ENCODE results near the gene RHCG.
"Not testable (repeated sequence)": the region's sequence is repeated elsewhere in the genome, so short reads cannot be mapped to it uniquely, and the experiment has no call there.

RHCG gene

DNA sequence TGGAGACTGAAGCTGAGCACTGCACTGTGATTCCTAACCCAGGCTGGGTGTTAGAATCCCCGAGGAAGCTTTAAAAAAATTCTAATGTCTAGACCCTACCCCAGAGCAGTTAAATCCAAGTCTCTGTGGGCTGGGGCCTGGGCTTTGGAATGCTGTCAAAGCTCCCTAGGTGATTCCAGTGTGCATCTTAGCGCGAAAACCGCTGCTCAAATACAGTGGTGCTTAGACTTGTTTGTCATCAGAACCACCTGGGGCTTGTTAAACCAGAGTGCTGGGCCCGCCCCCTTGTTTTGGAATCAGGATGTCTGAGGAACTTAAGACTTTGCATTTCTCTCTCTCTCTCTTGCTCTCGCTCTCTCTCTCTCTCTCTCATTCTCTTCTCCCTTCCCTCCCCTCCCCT lies 20.7 kb downstream of the RHCG start:
- Histone ChIP-seq H3K9me3 (ENCODE audit: severe bottlenecking) (no peaks in the 10 kb centered on the region), H3K27me3 (ENCODE audit: insufficient read depth, poor library complexity, severe bottlenecking) (no peaks in the 10 kb centered on the region), H3K27ac (ENCODE audit: poor library complexity, severe bottlenecking) (no peak overlapping the region), H3K36me3 (ENCODE audit: low read depth) (no peaks in the 10 kb centered on the region), H3K4me1 (ENCODE audit: insufficient read depth, poor library complexity, severe bottlenecking) (no peaks in the 10 kb centered on the region), H3K4me3 (ENCODE audit: severe bottlenecking) (no peak overlapping the region)
- TF ChIP-seq, protein P1, sequence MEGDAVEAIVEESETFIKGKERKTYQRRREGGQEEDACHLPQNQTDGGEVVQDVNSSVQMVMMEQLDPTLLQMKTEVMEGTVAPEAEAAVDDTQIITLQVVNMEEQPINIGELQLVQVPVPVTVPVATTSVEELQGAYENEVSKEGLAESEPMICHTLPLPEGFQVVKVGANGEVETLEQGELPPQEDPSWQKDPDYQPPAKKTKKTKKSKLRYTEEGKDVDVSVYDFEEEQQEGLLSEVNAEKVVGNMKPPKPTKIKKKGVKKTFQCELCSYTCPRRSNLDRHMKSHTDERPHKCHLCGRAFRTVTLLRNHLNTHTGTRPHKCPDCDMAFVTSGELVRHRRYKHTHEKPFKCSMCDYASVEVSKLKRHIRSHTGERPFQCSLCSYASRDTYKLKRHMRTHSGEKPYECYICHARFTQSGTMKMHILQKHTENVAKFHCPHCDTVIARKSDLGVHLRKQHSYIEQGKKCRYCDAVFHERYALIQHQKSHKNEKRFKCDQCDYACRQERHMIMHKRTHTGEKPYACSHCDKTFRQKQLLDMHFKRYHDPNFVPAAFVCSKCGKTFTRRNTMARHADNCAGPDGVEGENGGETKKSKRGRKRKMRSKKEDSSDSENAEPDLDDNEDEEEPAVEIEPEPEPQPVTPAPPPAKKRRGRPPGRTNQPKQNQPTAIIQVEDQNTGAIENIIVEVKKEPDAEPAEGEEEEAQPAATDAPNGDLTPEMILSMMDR (IDR thresholded peaks at IDR 0.05; ENCODE audit: poor library complexity, severe bottlenecking): no peak
- no peak for ATAC-seq (ENCODE audit: low read depth)
- no peak for DNase-seq (ENCODE audit: low spot score)

DNA sequence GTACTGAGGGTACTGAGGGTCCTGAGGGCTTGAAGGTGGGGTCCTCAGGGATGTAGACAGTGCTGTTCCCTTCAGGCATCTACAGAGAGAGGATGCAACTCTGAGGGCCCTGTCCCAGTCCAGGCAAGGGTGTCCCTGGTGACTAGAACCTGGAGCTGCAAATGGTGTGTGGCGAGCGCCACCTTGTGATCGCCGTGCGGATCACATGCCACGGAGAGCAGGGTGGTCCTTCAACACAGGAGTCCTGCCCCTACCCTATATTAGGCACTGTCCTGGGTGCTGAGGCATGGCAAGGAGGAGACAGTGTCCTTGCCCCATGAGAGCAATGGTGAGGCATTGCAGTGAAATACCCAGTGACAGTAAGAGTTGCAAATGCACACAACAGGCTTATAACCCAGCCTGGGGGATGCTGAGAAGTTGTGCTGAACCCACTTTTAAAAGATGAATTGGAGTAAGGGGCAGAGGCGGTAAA lies 23.6 kb downstream of the RHCG start:
- TF ChIP-seq, protein P1 (IDR thresholded peaks at IDR 0.05; ENCODE audit: poor library complexity, severe bottlenecking): peak; percentile 96
- no peaks in the 10 kb centered on the region for H3K9me3 ChIP-seq (ENCODE audit: severe bottlenecking)
- no peak for DNase-seq (ENCODE audit: low spot score)
- H3K27ac ChIP-seq (ENCODE audit: poor library complexity, severe bottlenecking): no peak overlapping the region
- no peaks in the 10 kb centered on the region for H3K27me3 ChIP-seq (ENCODE audit: insufficient read depth, poor library complexity, severe bottlenecking)
- H3K4me1 ChIP-seq (ENCODE audit: insufficient read depth, poor library complexity, severe bottlenecking): peaks cover 12% of the 10 kb centered on the region
- peak; percentile 70 for ATAC-seq (ENCODE audit: low read depth)
- no peak overlapping the region for H3K4me3 ChIP-seq (ENCODE audit: severe bottlenecking)
- no peaks in the 10 kb centered on the region for H3K36me3 ChIP-seq (ENCODE audit: low read depth)

DNA sequence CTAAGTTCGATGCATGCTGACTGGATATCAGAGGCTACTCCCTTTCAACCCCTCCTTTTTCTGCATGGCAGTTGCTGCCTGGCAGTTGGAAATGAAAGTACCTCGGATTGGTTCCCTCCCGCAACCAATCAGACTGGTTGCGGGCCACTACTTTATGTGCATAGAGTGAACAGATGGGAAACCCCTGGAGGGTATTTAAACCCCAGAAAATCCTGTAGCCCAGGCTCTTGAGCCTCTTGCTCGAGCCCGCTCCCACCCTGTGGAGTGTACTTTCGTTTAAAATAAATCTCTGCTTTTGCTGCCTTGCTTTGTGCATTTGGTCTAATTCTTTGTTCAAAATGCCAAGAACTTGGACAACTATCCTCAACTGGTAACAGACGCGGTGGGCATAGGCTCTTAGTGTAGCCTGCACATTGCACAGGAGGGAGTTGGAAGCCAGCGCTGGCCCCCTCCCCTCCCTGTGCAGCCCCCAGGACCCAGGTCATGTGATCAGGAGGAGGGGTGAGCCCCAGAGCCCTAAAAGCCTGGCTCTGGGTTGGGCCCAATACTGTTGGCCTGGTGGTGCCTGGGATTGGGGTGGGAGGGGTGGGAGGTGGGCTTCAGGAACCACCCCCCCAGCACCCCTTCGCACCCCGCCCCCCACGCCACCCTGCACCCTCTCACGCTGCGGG lies 26.8 kb downstream of the RHCG start:
- Histone ChIP-seq H3K27me3 (ENCODE audit: insufficient read depth, poor library complexity, severe bottlenecking) (no peaks in the 10 kb centered on the region), H3K4me1 (ENCODE audit: insufficient read depth, poor library complexity, severe bottlenecking) (peaks cover 12% of the 10 kb centered on the region), H3K27ac (ENCODE audit: poor library complexity, severe bottlenecking) (peak overlapping the region; percentile 31), H3K9me3 (ENCODE audit: severe bottlenecking) (no peaks in the 10 kb centered on the region), H3K36me3 (ENCODE audit: low read depth) (no peaks in the 10 kb centered on the region), H3K4me3 (ENCODE audit: severe bottlenecking) (no peak overlapping the region)
- DNase-seq (ENCODE audit: low spot score) (no peak), ATAC-seq (ENCODE audit: low read depth) (no peak)
- TF ChIP-seq, protein P1 (IDR thresholded peaks at IDR 0.05; ENCODE audit: poor library complexity, severe bottlenecking): no peak

DNA sequence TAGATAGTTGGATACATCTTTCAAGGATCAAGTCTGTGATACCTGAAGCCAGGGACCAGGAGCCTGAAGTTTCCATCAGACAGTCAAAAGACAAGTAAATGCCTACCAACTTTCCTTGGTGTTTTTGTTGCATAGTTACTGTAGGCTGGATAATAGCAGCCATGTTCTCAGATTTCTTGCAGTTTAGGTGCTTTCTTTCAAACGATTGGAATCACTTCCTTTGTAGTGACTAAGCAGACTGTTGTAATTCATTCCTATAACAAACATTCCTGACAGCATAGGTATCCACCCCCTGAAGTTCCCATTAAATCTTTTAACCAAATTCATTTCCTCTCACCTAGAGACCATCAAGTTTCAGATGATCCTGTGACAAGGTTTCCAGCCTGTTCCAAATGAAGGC lies 27.6 kb downstream of the RHCG start:
- H3K9me3 ChIP-seq (ENCODE audit: severe bottlenecking); H3K27me3 ChIP-seq (ENCODE audit: insufficient read depth, poor library complexity, severe bottlenecking); DNase-seq (ENCODE audit: low spot score); H3K4me3 ChIP-seq (ENCODE audit: severe bottlenecking); H3K36me3 ChIP-seq (ENCODE audit: low read depth): not testable (repeated sequence)
- ATAC-seq (ENCODE audit: low read depth): peak; percentile 88
- Histone ChIP-seq H3K4me1 (ENCODE audit: insufficient read depth, poor library complexity, severe bottlenecking) (peaks cover 12% of the 10 kb centered on the region), H3K27ac (ENCODE audit: poor library complexity, severe bottlenecking) (peak overlapping the region; percentile 31)

DNA sequence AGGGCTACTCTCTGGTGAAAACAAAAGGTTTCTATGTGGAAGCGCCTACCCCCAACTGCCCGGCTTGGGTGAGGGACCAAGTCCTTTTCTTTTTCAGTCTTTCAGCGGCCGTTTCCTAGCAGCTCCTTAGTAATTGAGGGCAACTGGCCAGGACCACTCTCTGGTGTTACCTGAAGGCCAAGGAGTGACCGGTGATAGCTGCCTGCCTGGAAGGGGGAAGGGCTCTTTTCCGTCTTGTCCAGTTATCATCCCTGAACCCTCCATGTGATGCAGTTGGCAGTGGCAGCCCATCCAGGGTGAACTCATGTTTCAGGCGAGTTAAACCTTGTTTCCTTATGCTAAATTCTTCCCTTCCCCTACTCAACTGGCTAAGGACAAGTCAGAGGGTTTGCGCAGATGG lies 33.3 kb downstream of the RHCG start:
- H3K9me3 ChIP-seq (ENCODE audit: severe bottlenecking): no peaks in the 10 kb centered on the region
- no peak overlapping the region for H3K4me3 ChIP-seq (ENCODE audit: severe bottlenecking)
- DNase-seq (ENCODE audit: low spot score) (no peak), ATAC-seq (ENCODE audit: low read depth) (no peak)
- H3K27me3 ChIP-seq (ENCODE audit: insufficient read depth, poor library complexity, severe bottlenecking): no peaks in the 10 kb centered on the region
- no peak overlapping the region for H3K27ac ChIP-seq (ENCODE audit: poor library complexity, severe bottlenecking)
- TF ChIP-seq, protein P1 (IDR thresholded peaks at IDR 0.05; ENCODE audit: poor library complexity, severe bottlenecking): no peak
- no peaks in the 10 kb centered on the region for H3K4me1 ChIP-seq (ENCODE audit: insufficient read depth, poor library complexity, severe bottlenecking)
- H3K36me3 ChIP-seq (ENCODE audit: low read depth): no peaks in the 10 kb centered on the region

Measured in RWPE2 (cell line).